GM12891 (cell line): Measurements from ENCODE around the gene EPB41L4A.
A peak's percentile ranks its signal among the peaks of the same experiment; 100 is the strongest.

Experiments
- DNase-seq: peaks from one replicate; pipeline ENCODE4 v3.0.0; 2011; ENCODE audit warnings: low spot score; ENCODE audit not compliant: insufficient read length
- FAIRE-seq: peaks from 2 replicates; lab custom pipeline; 2011; peaks lifted over from hg19 to GRCh38; lab: Jason Lieb, UNC
- PAX5 ChIP-seq: IDR thresholded peaks from 2 replicates; pipeline ENCODE4 v1.6.1; 2011; ENCODE audit warnings: low read length, moderate library complexity, mild to moderate bottlenecking; ENCODE audit not compliant: insufficient read depth, severe bottlenecking
- POLR2A ChIP-seq: IDR thresholded peaks from 2 replicates; pipeline ENCODE4 v1.6.1; 2011; ENCODE audit warnings: low read depth, low read length, control low read depth
- POLR2AphosphoS5 ChIP-seq: IDR thresholded peaks from 2 replicates; pipeline ENCODE4 v1.6.1; 2011; ENCODE audit warnings: low read depth, low read length, control low read depth
- POU2F2 ChIP-seq: IDR thresholded peaks from 2 replicates; pipeline ENCODE4 v1.6.1; 2011; ENCODE audit warnings: low read depth, mild to moderate bottlenecking, control low read depth, low read length, moderate library complexity
- SPI1 ChIP-seq: IDR thresholded peaks from 2 replicates; pipeline ENCODE4 v1.6.1; 2011; ENCODE audit warnings: low read depth, low read length, control low read depth
- TAF1 ChIP-seq: IDR thresholded peaks from 2 replicates; pipeline ENCODE4 v1.6.1; 2011; ENCODE audit warnings: low read depth, low read length, control low read depth

The EPB41L4A gene

GRCh38 chr5:112138526-112138925, 280.6 kb downstream of the EPB41L4A start:
- no peak for FAIRE-seq
- no peak for DNase-seq
- TF ChIP-seq TAF1 (no peak), POU2F2 (no peak), SPI1 (no peak), POLR2A (no peak)

- FAIRE-seq (no peak), DNase-seq (no peak)
- no peak for TF ChIP-seq POU2F2
- no peak for TF ChIP-seq POLR2A
- TF ChIP-seq POLR2AphosphoS5: no peak
- no peak for TF ChIP-seq TAF1
- no peak for TF ChIP-seq PAX5
- TF ChIP-seq SPI1: no peak
These were observed 282.3 kb downstream of the EPB41L4A start for GRCh38 chr5:112136773-112137172.

- DNase-seq: no peak
- no peak for FAIRE-seq
- no peak for TF ChIP-seq PAX5
- TF ChIP-seq POLR2A: no peak
- no peak for TF ChIP-seq POLR2AphosphoS5
- TF ChIP-seq POU2F2: no peak
- TF ChIP-seq TAF1: no peak
- TF ChIP-seq SPI1: no peak
These were observed 291.2 kb downstream of the EPB41L4A start for GRCh38 chr5:112127861-112128260.

- FAIRE-seq (no peak), DNase-seq (no peak)
- TF ChIP-seq TAF1: no peak
These were observed 292.1 kb downstream of the EPB41L4A start for GRCh38 chr5:112126982-112127381.

- no peak for TF ChIP-seq POU2F2
- TF ChIP-seq POLR2AphosphoS5: no peak
- no peak for TF ChIP-seq PAX5
- TF ChIP-seq POLR2A: no peak
- no peak for TF ChIP-seq TAF1
- no peak for TF ChIP-seq SPI1
- FAIRE-seq (no peak), DNase-seq (no peak)
These were observed 293.2 kb downstream of the EPB41L4A start for GRCh38 chr5:112125903-112126302.

- FAIRE-seq (no peak), DNase-seq (no peak)
- TF ChIP-seq POLR2AphosphoS5 (no peak), POU2F2 (no peak), SPI1 (no peak), TAF1 (no peak), POLR2A (no peak), PAX5 (no peak)
These were observed 294.3 kb downstream of the EPB41L4A start for GRCh38 chr5:112124788-112125187.

GRCh38 chr5:112123086-112123485, 296.0 kb downstream of the EPB41L4A start:
- TF ChIP-seq POLR2AphosphoS5: no peak
- TF ChIP-seq SPI1: no peak
- TF ChIP-seq POLR2A: no peak
- TF ChIP-seq TAF1: no peak
- TF ChIP-seq PAX5: no peak
- no peak for TF ChIP-seq POU2F2
- FAIRE-seq (no peak), DNase-seq (no peak)

GRCh38 chr5:112122353-112122752, 296.7 kb downstream of the EPB41L4A start:
- TF ChIP-seq POU2F2: no peak
- no peak for TF ChIP-seq PAX5
- no peak for TF ChIP-seq SPI1
- no peak for TF ChIP-seq POLR2A
- TF ChIP-seq TAF1: no peak
- no peak for TF ChIP-seq POLR2AphosphoS5
- FAIRE-seq: no peak
- no peak for DNase-seq

GRCh38 chr5:112121258-112121657, 297.8 kb downstream of the EPB41L4A start:
- no peak for DNase-seq
- TF ChIP-seq TAF1 (no peak), POLR2A (no peak)

GRCh38 chr5:112119969-112120368, 299.1 kb downstream of the EPB41L4A start:
- FAIRE-seq (peak; percentile 63), DNase-seq (no peak)

More at GRCh38 chr5:112121258-112121657, 297.8 kb downstream of the EPB41L4A start:
- no peak for FAIRE-seq

More at GRCh38 chr5:112119969-112120368, 299.1 kb downstream of the EPB41L4A start:
- TF ChIP-seq POU2F2: no peak
- no peak for TF ChIP-seq POLR2AphosphoS5
- TF ChIP-seq SPI1: no peak
- TF ChIP-seq PAX5: no peak
- TF ChIP-seq POLR2A: no peak
- TF ChIP-seq TAF1: no peak
